GM12878 (cell line): ENCODE measurements around the gene CARS2. TPM values are rescaled to one million over a fixed set of nuclear protein-coding genes. Genes with fewer than 3 reads are reported as not detected.

ENCODE experiments used
- ATAC-seq: fragments of 200-7000 bp; cut with Tn5 transposase; 3 replicates; pipeline ENCODE4 v1.9.1; 2020; ENCODE audit warnings: mild to moderate bottlenecking, moderate library complexity
- BruUV-seq: library from RNA; stranded (reverse); fragments of 400-500 nt; replicated peaks from 2 replicates; lab custom pipeline; 2021; lab: Mats Ljungman, UMichigan
- CTCF ChIA-PET: fragments of 300-600 bp; sonication (Branson Sonifier 250); formaldehyde crosslinking; extraction: SDS; loops from one replicate; lab custom pipeline; 2021; ENCODE audit warnings: inconsistent platforms; lab: Yijun Ruan, JAX
- POLR2A ChIA-PET: fragments of 350-600 bp; formaldehyde crosslinking; extraction: SDS; loops from one replicate; lab custom pipeline; 2021; ENCODE audit warnings: inconsistent platforms; lab: Charles Lee
- RAD21 ChIA-PET: fragments of 300-600 bp; sonication (Branson Sonifier 250); formaldehyde crosslinking; loops from one replicate; lab custom pipeline; 2023; ENCODE audit warnings: antibody characterized with exemption; ENCODE audit not compliant: unreplicated experiment; lab: Charles Lee
- SMC1A ChIA-PET: fragments of 300-600 bp; sonication (Branson Sonifier 250); formaldehyde crosslinking; loops from one replicate; lab custom pipeline; 2023; ENCODE audit not compliant: unreplicated experiment, uncharacterized antibody; lab: Charles Lee
- DNase-seq: peaks from one replicate; pipeline ENCODE4 v3.0.0-alpha.2; 2011; ENCODE audit warnings: low read depth, low spot score
- FAIRE-seq: peaks from 3 replicates; lab custom pipeline; 2011; peaks lifted over from hg19 to GRCh38; lab: Jason Lieb, UNC
- H2AFZ ChIP-seq: 2 replicates; pipeline ENCODE4 v1.6.0; 2011; ENCODE audit warnings: low read depth, low read length, control low read depth; ENCODE audit not compliant: control insufficient read depth
- H3K27ac ChIP-seq: 2 replicates; pipeline ENCODE4 v1.5.1; 2011; ENCODE audit warnings: control low read depth; ENCODE audit not compliant: control insufficient read depth, insufficient read depth
- H3K27me3 ChIP-seq, 2 experiments: replicated peaks in 1 of 2; 2 replicates each; pipeline versions ENCODE4 v1.6.0 to v1.6.1; 2011; ENCODE audit warnings: low read length in 1 of 2; ENCODE audit not compliant: control insufficient read depth in 2 of 2, insufficient read depth in 2 of 2
- H3K36me3 ChIP-seq, 2 experiments: 2 replicates each; pipeline ENCODE4 v1.5.1; 2011; ENCODE audit warnings: low read length in 1 of 2; ENCODE audit not compliant: control insufficient read depth in 2 of 2, insufficient read depth in 2 of 2
- H3K4me1 ChIP-seq: 2 replicates; pipeline ENCODE4 v1.6.1; 2011; ENCODE audit warnings: mild to moderate bottlenecking, low read length, moderate library complexity, mixed read lengths; ENCODE audit not compliant: control insufficient read depth, insufficient read depth
- H3K4me2 ChIP-seq: 2 replicates; pipeline ENCODE4 v1.6.0; 2011; ENCODE audit warnings: control low read depth; ENCODE audit not compliant: control insufficient read depth, insufficient read depth
- H3K4me3 ChIP-seq: fragments of 200-600 bp; sonication (generic); 2 replicates; pipeline ENCODE4 v1.5.1; 2016
- H3K79me2 ChIP-seq: 2 replicates; pipeline ENCODE4 v1.6.0; 2011; ENCODE audit warnings: low read length; ENCODE audit not compliant: control insufficient read depth, insufficient read depth
- H3K9ac ChIP-seq: 2 replicates; pipeline ENCODE4 v1.8.0; 2011; ENCODE audit warnings: low read length, control low read depth, mixed read lengths; ENCODE audit not compliant: control insufficient read depth, insufficient read depth
- H3K9me3 ChIP-seq: replicated peaks from 3 replicates; pipeline ENCODE4 v1.5.1; 2011; ENCODE audit warnings: mild to moderate bottlenecking, low read length; ENCODE audit not compliant: control insufficient read depth, insufficient read depth
- H4K20me1 ChIP-seq: 2 replicates; pipeline ENCODE4 v1.6.0; 2011; ENCODE audit not compliant: control insufficient read depth, insufficient read depth
- ASH2L ChIP-seq: fragments of 300-600, 200-600 bp; sonication (generic); IDR thresholded peaks from 2 replicates; pipeline ENCODE4 v1.6.1; 2017; ENCODE audit warnings: low read depth, mild to moderate bottlenecking, borderline replicate concordance
- IRF4 ChIP-seq: IDR thresholded peaks from 2 replicates; pipeline ENCODE4 v1.6.1; 2011; ENCODE audit warnings: low read depth, low read length
- NR2C2 ChIP-seq: IDR thresholded peaks from 2 replicates; pipeline ENCODE4 v1.6.1; 2011; ENCODE audit warnings: borderline replicate concordance, low read depth; ENCODE audit not compliant: control insufficient read depth, insufficient read length
- PAX5 ChIP-seq: IDR thresholded peaks from 2 replicates; pipeline ENCODE4 v1.6.1; 2011; ENCODE audit warnings: low read depth, low read length, borderline replicate concordance
- SIX5 ChIP-seq: IDR thresholded peaks from 2 replicates; pipeline ENCODE4 v1.6.1; 2011; ENCODE audit warnings: mild to moderate bottlenecking, low read depth, low read length, moderate library complexity; ENCODE audit not compliant: severe bottlenecking
- SRF ChIP-seq, 2 experiments: IDR thresholded peaks; 2 replicates each; pipeline ENCODE4 v1.6.1; 2011; ENCODE audit warnings: low read depth in 2 of 2, low read length in 2 of 2, mild to moderate bottlenecking in 1 of 2, moderate library complexity in 1 of 2
- TCF3 ChIP-seq: IDR thresholded peaks from 2 replicates; pipeline ENCODE4 v1.6.1; 2012; ENCODE audit warnings: low read depth, mild to moderate bottlenecking, low read length, borderline replicate concordance; ENCODE audit not compliant: insufficient read depth
- WGBS: methylation state at CpG from one replicate; pipeline ENCODE4 v1.1.6; 2016; ENCODE audit warnings: low lambda C conversion rate; ENCODE audit not compliant: insufficient replicate concordance, insufficient coverage; ENCODE audit errors: missing lambda C conversion rate; 5-methylcytosine and 5-hydroxymethylcytosine counted together
- in situ Hi-C: fragments of 300-500 bp; cut with MboI; formaldehyde crosslinking; loops from 9 replicates; pipeline ENCODE4 v1.14.3; 2018; ENCODE audit warnings: mixed read lengths
- intact Hi-C: fragments of 100-400 bp; cut with micrococcal nuclease; formaldehyde crosslinking; loops from one replicate; pipeline ENCODE4 v1.14.2; 2022; ENCODE audit not compliant: unreplicated experiment
- polyA plus RNA-seq, 11 experiments: library from polyadenylated mRNA; depleted of rRNA in 4 of 11; unstranded in 6 of 11; stranded (reverse) in 5 of 11; fragments of >200 nt; fragmentation: Nextera tagmentation in 4 of 11; fragmentation: Illumina TruSeq in 1 of 11; extraction: Ambion mirVana in 4 of 11; extraction: Trizol in 1 of 11; gene quantifications; 1 replicate in 1 of 11; 2 replicates in 10 of 11; pipeline versions ENCODE4 v1.2.1 to v1.2.3, GENCODE V29; 2011 to 2016; ENCODE audit warnings: inconsistent platforms in 2 of 11, missing spikeins in 2 of 11, low read depth in 1 of 11
- total RNA-seq, 4 experiments: library from RNA; depleted of rRNA in 3 of 4; stranded (reverse); fragments of >200 nt in 3 of 4; fragmentation: Illumina TruSeq in 1 of 4; extraction: Trizol in 1 of 4; gene quantifications; 2 replicates each; pipeline versions ENCODE4 v1.2.1 to v1.2.3, GENCODE V29; 2013 to 2021
- TF ChIP-seq, protein P1 (sequence below): IDR thresholded peaks from 2 replicates; pipeline ENCODE4 v1.6.1; 2012; ENCODE audit warnings: mild to moderate bottlenecking, low read depth, low read length
- TF ChIP-seq, protein P2 (sequence below): IDR thresholded peaks from 2 replicates; pipeline ENCODE4 v1.6.1; 2011; ENCODE audit warnings: mild to moderate bottlenecking, low read depth, low read length, moderate library complexity; ENCODE audit not compliant: insufficient replicate concordance
- TF ChIP-seq, protein P3 (sequence below): IDR thresholded peaks from 2 replicates; pipeline ENCODE4 v1.6.1; 2012; ENCODE audit warnings: low read depth, low read length, improper control_type of control experiment
- TF ChIP-seq, protein P4 (sequence below): fragments of 450-650 bp; IDR thresholded peaks from 2 replicates; pipeline ENCODE4 v1.6.1; 2017; ENCODE audit warnings: mild to moderate bottlenecking, low read depth, inconsistent platforms; ENCODE audit not compliant: poor library complexity, severe bottlenecking

CARS2 gene
- total and polyA plus RNA-seq, 10 of the 15 experiments (the other 5 are each of a cell fraction or from before 2014, with no cell fraction given) = 4.2 to 101 (median 61.5) TPM

DNA sequence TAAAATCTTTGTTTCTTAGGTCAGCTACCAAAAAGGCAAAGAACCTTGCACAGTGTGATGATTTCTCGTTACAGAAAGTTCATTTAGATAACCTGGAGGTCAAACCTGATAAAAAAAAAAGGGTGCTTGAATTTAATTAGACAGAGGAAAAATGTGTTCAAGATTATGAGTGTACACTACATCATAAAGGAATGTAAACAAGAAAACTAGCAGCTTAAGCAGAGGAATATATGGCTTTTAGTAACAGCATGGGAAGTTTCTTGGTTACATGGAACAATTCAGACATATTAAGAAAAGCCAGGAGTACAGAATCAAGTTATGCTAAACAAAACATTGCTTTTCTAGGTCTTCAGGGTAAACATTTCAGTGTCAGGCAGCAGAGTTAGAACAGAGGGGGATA, 40.5 kb upstream of the CARS2 start:
- POLR2A ChIA-PET = no interaction called here
- Histone ChIP-seq H2AFZ (no peak overlapping the region), H4K20me1 (no peaks in the 10 kb centered on the region), H3K9me3 (no peaks in the 10 kb centered on the region; the same call in 1 of the 3 replicates), H3K27me3 (no peaks in the 10 kb centered on the region), H3K27ac (no peak overlapping the region), H3K4me1 (no peaks in the 10 kb centered on the region), H3K9ac (no peak overlapping the region), H3K79me2 (no peaks in the 10 kb centered on the region), H3K36me3 (no peaks in the 10 kb centered on the region), H3K4me3 (no peak overlapping the region), H3K4me2 (no peak overlapping the region)
- no TSS peak for BruUV-seq
- SMC1A ChIA-PET = interaction anchor here (0.6 kb wide), 1 partner anchor 31 kb away, joined by 3 read pairs; no protein-coding TSS in a partner anchor
- CTCF ChIA-PET = no interaction called here
- FAIRE-seq (no peak), DNase-seq (no peak), ATAC-seq (no peak)
- RAD21 ChIA-PET = no interaction called here
- TF ChIP-seq, protein P1, sequence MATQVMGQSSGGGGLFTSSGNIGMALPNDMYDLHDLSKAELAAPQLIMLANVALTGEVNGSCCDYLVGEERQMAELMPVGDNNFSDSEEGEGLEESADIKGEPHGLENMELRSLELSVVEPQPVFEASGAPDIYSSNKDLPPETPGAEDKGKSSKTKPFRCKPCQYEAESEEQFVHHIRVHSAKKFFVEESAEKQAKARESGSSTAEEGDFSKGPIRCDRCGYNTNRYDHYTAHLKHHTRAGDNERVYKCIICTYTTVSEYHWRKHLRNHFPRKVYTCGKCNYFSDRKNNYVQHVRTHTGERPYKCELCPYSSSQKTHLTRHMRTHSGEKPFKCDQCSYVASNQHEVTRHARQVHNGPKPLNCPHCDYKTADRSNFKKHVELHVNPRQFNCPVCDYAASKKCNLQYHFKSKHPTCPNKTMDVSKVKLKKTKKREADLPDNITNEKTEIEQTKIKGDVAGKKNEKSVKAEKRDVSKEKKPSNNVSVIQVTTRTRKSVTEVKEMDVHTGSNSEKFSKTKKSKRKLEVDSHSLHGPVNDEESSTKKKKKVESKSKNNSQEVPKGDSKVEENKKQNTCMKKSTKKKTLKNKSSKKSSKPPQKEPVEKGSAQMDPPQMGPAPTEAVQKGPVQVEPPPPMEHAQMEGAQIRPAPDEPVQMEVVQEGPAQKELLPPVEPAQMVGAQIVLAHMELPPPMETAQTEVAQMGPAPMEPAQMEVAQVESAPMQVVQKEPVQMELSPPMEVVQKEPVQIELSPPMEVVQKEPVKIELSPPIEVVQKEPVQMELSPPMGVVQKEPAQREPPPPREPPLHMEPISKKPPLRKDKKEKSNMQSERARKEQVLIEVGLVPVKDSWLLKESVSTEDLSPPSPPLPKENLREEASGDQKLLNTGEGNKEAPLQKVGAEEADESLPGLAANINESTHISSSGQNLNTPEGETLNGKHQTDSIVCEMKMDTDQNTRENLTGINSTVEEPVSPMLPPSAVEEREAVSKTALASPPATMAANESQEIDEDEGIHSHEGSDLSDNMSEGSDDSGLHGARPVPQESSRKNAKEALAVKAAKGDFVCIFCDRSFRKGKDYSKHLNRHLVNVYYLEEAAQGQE = no peak
- TF ChIP-seq SIX5 (no peak), SRF (IDR thresholded peaks at IDR 0.05; ENCODE audit: low read depth in 2 of 2, low read length in 2 of 2) (no peak), TCF3 (no peak), PAX5 (no peak), ASH2L (no peak), IRF4 (no peak), NR2C2 (no peak)
- TF ChIP-seq, protein P2, sequence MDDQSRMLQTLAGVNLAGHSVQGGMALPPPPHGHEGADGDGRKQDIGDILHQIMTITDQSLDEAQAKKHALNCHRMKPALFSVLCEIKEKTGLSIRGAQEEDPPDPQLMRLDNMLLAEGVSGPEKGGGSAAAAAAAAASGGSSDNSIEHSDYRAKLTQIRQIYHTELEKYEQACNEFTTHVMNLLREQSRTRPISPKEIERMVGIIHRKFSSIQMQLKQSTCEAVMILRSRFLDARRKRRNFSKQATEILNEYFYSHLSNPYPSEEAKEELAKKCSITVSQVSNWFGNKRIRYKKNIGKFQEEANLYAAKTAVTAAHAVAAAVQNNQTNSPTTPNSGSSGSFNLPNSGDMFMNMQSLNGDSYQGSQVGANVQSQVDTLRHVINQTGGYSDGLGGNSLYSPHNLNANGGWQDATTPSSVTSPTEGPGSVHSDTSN = no peak
- TF ChIP-seq, protein P3, sequence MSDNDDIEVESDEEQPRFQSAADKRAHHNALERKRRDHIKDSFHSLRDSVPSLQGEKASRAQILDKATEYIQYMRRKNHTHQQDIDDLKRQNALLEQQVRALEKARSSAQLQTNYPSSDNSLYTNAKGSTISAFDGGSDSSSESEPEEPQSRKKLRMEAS = no peak
- TF ChIP-seq, protein P4, sequence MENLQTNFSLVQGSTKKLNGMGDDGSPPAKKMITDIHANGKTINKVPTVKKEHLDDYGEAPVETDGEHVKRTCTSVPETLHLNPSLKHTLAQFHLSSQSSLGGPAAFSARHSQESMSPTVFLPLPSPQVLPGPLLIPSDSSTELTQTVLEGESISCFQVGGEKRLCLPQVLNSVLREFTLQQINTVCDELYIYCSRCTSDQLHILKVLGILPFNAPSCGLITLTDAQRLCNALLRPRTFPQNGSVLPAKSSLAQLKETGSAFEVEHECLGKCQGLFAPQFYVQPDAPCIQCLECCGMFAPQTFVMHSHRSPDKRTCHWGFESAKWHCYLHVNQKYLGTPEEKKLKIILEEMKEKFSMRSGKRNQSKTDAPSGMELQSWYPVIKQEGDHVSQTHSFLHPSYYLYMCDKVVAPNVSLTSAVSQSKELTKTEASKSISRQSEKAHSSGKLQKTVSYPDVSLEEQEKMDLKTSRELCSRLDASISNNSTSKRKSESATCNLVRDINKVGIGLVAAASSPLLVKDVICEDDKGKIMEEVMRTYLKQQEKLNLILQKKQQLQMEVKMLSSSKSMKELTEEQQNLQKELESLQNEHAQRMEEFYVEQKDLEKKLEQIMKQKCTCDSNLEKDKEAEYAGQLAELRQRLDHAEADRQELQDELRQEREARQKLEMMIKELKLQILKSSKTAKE = no peak
- intact Hi-C loops (no loop called here), in situ Hi-C loops (no loop called here)
- 81% methylated on average over 1 of the region's 1 CpG for WGBS
